Choroid plexus epithelial cell (primary cell): Measurements from ENCODE around the gene MIB2.

Experiments
- DNase-seq: peaks from one replicate; pipeline ENCODE4 v3.0.0-alpha.2; 2010; ENCODE audit warnings: low read depth
- H3K4me3 ChIP-seq: 2 replicates; pipeline ENCODE4 v1.5.1; 2011; ENCODE audit warnings: low read depth, mild to moderate bottlenecking, control low read depth, low read length, moderate library complexity
- CTCF ChIP-seq: conservative IDR thresholded peaks from 2 replicates; pipeline ENCODE4 v1.5.1; 2011; ENCODE audit warnings: low read depth, mild to moderate bottlenecking, control low read depth, inconsistent platforms, low read length, moderate library complexity

Gene MIB2

GRCh38 chr1:1602968-1603506, 12.3 kb upstream of the MIB2 start:
- no peak for DNase-seq
- no peak for TF ChIP-seq CTCF
- no peak overlapping the region for H3K4me3 ChIP-seq

- H3K4me3 ChIP-seq = no peak overlapping the region
- DNase-seq = no peak
- TF ChIP-seq CTCF = no peak
Measured at GRCh38 chr1:1603671-1604373, 11.5 kb upstream of the MIB2 start.

DNA sequence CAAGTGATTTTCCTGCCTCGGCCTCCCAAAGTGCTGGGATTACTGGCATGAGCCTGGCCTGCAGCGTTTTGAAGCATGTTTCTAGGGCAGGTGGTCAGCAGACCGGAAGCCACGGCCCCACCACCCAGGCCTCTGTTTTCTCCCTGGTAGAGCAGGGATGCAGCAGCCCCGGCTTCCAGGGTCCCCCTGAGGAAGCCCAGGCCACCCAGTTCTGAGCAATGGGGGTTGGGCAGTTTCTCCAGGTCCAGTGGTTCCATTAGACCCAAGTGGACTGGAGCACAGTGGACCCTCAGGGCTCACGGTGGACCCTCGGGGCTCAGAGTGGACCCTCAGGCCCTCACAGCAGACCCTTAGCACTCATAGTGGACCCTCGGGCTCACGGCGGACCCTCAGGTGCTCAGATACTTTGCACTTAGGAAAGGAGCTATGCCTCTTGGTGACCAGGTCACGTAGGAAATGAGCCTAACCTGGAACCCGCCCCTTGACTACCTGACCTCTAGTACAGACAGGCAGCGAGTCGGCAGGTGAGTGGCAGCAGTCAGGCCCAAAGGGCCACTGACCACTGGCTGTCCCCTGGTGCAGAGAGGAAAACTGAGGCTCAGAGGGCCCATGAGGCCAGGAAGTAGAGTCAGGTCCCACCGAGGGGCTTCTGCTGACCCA, 10.8 kb upstream of the MIB2 start:
- H3K4me3 ChIP-seq = no peak overlapping the region
- DNase-seq = no peak
- TF ChIP-seq CTCF = no peak

DNA sequence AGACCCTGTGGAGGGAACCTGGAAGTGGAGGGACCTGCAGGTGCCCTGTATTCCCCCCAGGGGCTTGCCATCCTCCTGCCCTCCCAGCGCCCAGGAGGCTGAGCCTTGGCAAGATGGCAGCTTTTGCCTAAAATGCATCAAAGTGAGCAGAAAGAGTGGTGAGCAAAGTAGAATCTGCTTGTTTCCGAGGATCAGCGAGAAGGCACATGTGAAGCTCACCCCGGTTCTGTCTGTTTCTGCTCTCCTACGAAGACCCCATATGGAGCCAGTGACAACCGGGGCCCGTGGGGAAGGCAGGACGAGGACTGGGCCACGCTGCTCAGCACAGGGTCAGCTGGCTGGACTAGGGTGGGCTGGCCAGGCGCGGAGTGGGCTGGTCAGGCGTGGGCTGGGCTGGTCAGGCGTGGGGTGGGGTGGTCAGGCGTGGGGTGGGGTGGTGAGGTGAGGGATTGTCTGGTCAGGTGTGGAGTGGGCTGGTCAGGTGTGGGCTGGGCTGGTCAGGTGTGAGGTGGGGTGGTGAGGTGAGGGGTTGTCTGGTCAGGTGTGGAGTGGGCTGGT, 10.2 kb upstream of the MIB2 start:
- TF ChIP-seq CTCF = no peak
- DNase-seq = no peak
- no peak overlapping the region for H3K4me3 ChIP-seq

DNA sequence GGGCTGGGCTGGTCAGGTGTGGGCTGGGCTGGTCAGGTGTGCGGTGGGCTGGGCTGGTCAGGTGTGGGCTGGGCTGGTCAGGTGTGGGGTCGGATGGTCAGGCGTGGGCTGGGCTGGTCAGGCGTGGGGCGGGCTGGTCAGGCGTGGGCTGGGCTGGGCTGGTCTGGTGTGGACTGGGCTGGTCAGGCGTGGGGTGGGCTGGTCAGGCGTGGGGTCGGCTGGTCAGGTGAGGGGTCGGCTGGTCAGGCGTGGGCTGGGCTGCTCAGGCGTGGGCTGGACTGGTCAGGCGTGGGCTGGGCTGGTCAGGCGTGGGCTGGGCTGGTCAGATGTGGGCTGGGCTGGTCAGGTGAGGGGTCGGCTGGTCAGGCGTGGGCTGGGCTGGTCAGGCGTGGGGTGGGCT, 9.6 kb upstream of the MIB2 start:
- no peak for TF ChIP-seq CTCF
- no peak for DNase-seq
- H3K4me3 ChIP-seq = no peak overlapping the region

GRCh38 chr1:1606232-1606631, 9.1 kb upstream of the MIB2 start:
- no peak for DNase-seq
- no peak for TF ChIP-seq CTCF
- H3K4me3 ChIP-seq = no peak overlapping the region
